Endothelial cell of umbilical vein (primary cell): ENCODE measurements around the gene TSHZ1. TPM values are rescaled to one million over a fixed set of nuclear protein-coding genes. Genes with fewer than 3 reads are reported as not detected.
A peak's percentile ranks its signal among the peaks of the same experiment; 100 is the strongest.

ENCODE experiments used
- BruUV-seq: library from RNA; stranded (reverse); fragments of 400-500 nt; replicated peaks from 2 replicates; lab custom pipeline; 2021; lab: Mats Ljungman, UMichigan
- CTCF ChIA-PET: fragments of 300-600, 350-600 bp; sonication (Branson Sonifier 250); formaldehyde crosslinking; loops from one replicate; lab custom pipeline; 2021; ENCODE audit warnings: antibody characterized with exemption, inconsistent platforms; lab: Charles Lee
- POLR2A ChIA-PET: fragments of 300-600, 350-600 bp; sonication (Branson Sonifier 250); formaldehyde crosslinking; loops from one replicate; lab custom pipeline; 2021; ENCODE audit warnings: antibody characterized with exemption, inconsistent platforms; lab: Charles Lee
- DNase-seq: peaks from one replicate; pipeline ENCODE4 v3.0.0-alpha.2; 2011; ENCODE audit warnings: low read depth, low spot score
- FAIRE-seq: peaks from 2 replicates; lab custom pipeline; 2011; peaks lifted over from hg19 to GRCh38; lab: Jason Lieb, UNC
- H2AFZ ChIP-seq: 2 replicates; pipeline ENCODE4 v1.6.0; 2012; ENCODE audit warnings: low read depth, low read length, control low read depth, inconsistent platforms
- H3K27ac ChIP-seq: 2 replicates; pipeline ENCODE4 v1.5.1; 2011; ENCODE audit warnings: low read depth, mild to moderate bottlenecking, control low read depth, low read length, moderate library complexity; ENCODE audit not compliant: insufficient read depth
- H3K27me3 ChIP-seq, 2 experiments: 2 replicates each; pipeline versions ENCODE4 v1.6.0 to v1.6.1; 2011; ENCODE audit warnings: low read length in 2 of 2, mixed read lengths in 1 of 2; ENCODE audit not compliant: control insufficient read depth in 2 of 2, insufficient read depth in 2 of 2
- H3K36me3 ChIP-seq, 2 experiments: 2 replicates in 1 of 2; 3 replicates in 1 of 2; pipeline ENCODE4 v1.5.1; 2011; ENCODE audit warnings: low read length in 2 of 2, mild to moderate bottlenecking in 1 of 2, moderate library complexity in 1 of 2; ENCODE audit not compliant: control insufficient read depth in 2 of 2, insufficient read depth in 2 of 2; ENCODE audit errors: extremely low read depth in 1 of 2
- H3K4me1 ChIP-seq: 3 replicates; pipeline ENCODE4 v1.5.1; 2011; ENCODE audit warnings: mild to moderate bottlenecking, low read length; ENCODE audit not compliant: control insufficient read depth, insufficient read depth; ENCODE audit errors: extremely low read depth
- H3K4me2 ChIP-seq: 2 replicates; pipeline ENCODE4 v1.6.1; 2011; ENCODE audit warnings: low read length, control low read depth, mixed read lengths; ENCODE audit not compliant: insufficient read depth
- H3K4me3 ChIP-seq, 3 experiments: fragments of 200-600 bp in 1 of 3; sonication (generic), shearing (Covaris generic) in 1 of 3; replicated peaks in 1 of 3; 2 replicates each; pipeline ENCODE4 v1.5.1; 2011 to 2016; ENCODE audit warnings: control low read depth in 3 of 3, low read length in 3 of 3, mild to moderate bottlenecking in 2 of 3, inconsistent platforms in 1 of 3, low read depth in 1 of 3, moderate library complexity in 1 of 3; ENCODE audit not compliant: insufficient read depth in 1 of 3
- H3K79me2 ChIP-seq: 2 replicates; pipeline ENCODE4 v1.6.0; 2012; ENCODE audit warnings: low read length, inconsistent platforms; ENCODE audit not compliant: control insufficient read depth, insufficient read depth
- H3K9ac ChIP-seq: replicated peaks from 2 replicates; pipeline ENCODE3; 2011; ENCODE audit warnings: low read length, control low read depth; ENCODE audit not compliant: insufficient read depth; ENCODE audit errors: extremely low read depth
- H3K9me1 ChIP-seq: replicated peaks from 3 replicates; pipeline ENCODE4 v1.6.0; 2011; ENCODE audit warnings: mild to moderate bottlenecking, low read length; ENCODE audit not compliant: control insufficient read depth, insufficient read depth; ENCODE audit errors: extremely low read depth
- H3K9me3 ChIP-seq: replicated peaks from 2 replicates; pipeline ENCODE4 v1.5.1; 2012; ENCODE audit warnings: low read length, inconsistent platforms; ENCODE audit not compliant: control insufficient read depth, insufficient read depth
- H4K20me1 ChIP-seq: replicated peaks from 2 replicates; pipeline ENCODE3; 2011; ENCODE audit warnings: mild to moderate bottlenecking, low read length; ENCODE audit not compliant: control insufficient read depth, insufficient read depth; ENCODE audit errors: extremely low read depth
- CTCF ChIP-seq, 2 donors: IDR thresholded peaks; 1 replicate in 1 of 2; 2 replicates in 1 of 2; pipeline ENCODE4 v1.5.1; 2011; ENCODE audit warnings: low read length in 2 of 2, mild to moderate bottlenecking in 2 of 2, moderate library complexity in 2 of 2, control low read depth in 1 of 2, inconsistent platforms in 1 of 2, low read depth in 1 of 2; ENCODE audit not compliant: insufficient read depth in 1 of 2; ENCODE audit errors: extremely low read depth in 1 of 2
- EZH2 ChIP-seq: IDR thresholded peaks from 2 replicates; pipeline ENCODE4 v1.6.1; 2012; ENCODE audit warnings: borderline replicate concordance, low read depth, mild to moderate bottlenecking, moderate library complexity, low read length, inconsistent platforms; ENCODE audit not compliant: severe bottlenecking
- FOS ChIP-seq: IDR thresholded peaks from 2 replicates; pipeline ENCODE4 v1.6.1; 2011; ENCODE audit warnings: mild to moderate bottlenecking, low read length, moderate library complexity, borderline replicate concordance; ENCODE audit not compliant: insufficient read depth
- GATA2 ChIP-seq: IDR thresholded peaks from 2 replicates; pipeline ENCODE4 v1.7.0; 2011; ENCODE audit warnings: low read depth, mild to moderate bottlenecking, moderate library complexity, mixed read lengths, low read length; ENCODE audit not compliant: insufficient read length, insufficient read depth
- JUN ChIP-seq: IDR thresholded peaks from 2 replicates; pipeline ENCODE4 v1.6.1; 2011; ENCODE audit warnings: borderline replicate concordance, low read depth; ENCODE audit not compliant: insufficient read length, insufficient read depth
- MAX ChIP-seq: IDR thresholded peaks from 2 replicates; pipeline ENCODE4 v1.6.1; 2011; ENCODE audit not compliant: insufficient read depth, insufficient read length
- MYC ChIP-seq: IDR thresholded peaks from one replicate; pipeline ENCODE4 v1.6.1; 2011; ENCODE audit warnings: mild to moderate bottlenecking, low read depth, low read length
- POLR2A ChIP-seq: IDR thresholded peaks from 2 replicates; pipeline ENCODE4 v1.6.1; 2012; ENCODE audit warnings: low read depth, mild to moderate bottlenecking, control low read depth, low read length
- POLR2AphosphoS5 ChIP-seq: IDR thresholded peaks from 2 replicates; pipeline ENCODE4 v1.6.1; 2012; ENCODE audit warnings: low read depth, mild to moderate bottlenecking, control low read depth, low read length, moderate library complexity; ENCODE audit not compliant: insufficient read depth
- dilution Hi-C: fragments of 300-500 bp; cut with MboI; formaldehyde crosslinking; loops from one replicate; pipeline ENCODE4 v1.15.0; 2019; ENCODE audit warnings: low sequenced_read_pairs; ENCODE audit not compliant: extremely low pct_ligation_motif_present
- intact Hi-C: fragments of 100-400 bp; cut with micrococcal nuclease; formaldehyde crosslinking; loops from one replicate; pipeline ENCODE4 v1.10.0; 2022
- polyA plus RNA-seq, 4 experiments: library from polyadenylated mRNA; depleted of rRNA in 3 of 4; stranded (reverse) in 3 of 4; unstranded in 1 of 4; fragments of >200 nt; gene quantifications; 2 replicates each; pipeline versions ENCODE4 v1.2.1 to v1.2.3, GENCODE V29; 2011 to 2012; ENCODE audit warnings: missing spikeins in 1 of 4
- total RNA-seq: library from RNA; stranded (reverse); gene quantifications from 2 replicates; pipeline ENCODE4 v1.2.3, GENCODE V29; 2021

TSHZ1 gene
- total and polyA plus RNA-seq, 2 donors (not counting 3 experiments of a cell fraction or from before 2014, with no cell fraction given): 4.2 to 10.2 TPM

DNA sequence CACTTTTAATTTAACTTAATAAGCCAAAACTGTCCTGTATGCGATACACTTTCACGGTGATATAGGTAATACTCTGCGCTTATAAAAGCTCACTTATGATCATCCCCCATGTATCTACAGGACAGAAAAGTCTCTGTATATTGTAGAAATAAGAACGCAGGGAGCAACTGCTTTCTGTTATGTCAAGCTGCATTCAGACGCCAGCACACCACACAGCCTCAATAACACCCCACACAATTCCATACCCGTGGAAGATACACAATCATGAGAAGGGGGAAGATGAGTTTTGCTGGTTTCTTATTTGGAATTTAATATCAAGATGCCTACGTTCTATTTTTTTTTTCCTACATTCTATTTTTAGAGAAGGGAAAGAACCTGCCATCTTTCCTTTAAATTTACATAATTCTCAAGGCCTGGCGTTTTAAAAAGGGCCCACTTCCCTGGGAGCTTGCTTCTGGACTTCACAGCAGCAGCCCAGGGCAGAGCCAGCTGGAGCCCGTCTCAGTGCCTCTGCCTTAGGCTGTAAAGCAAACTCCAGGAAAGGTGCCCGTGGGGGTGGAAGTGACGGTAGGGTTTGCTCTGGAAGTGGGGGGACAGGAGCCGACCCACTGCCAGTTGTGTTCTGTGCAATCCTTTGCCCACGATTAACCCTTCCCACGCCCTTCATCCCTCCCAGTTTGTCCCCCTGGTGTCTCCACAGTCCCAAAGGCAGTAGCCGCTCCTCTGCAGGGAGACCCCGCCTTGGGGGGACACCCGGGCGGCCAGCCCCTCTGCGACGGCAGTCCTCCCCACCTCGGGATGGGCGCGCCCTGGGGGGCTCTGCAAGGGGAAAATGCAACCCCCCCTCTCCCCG is 7.0 kb upstream of the TSHZ1 start:
- intact Hi-C loops: loop anchor here (10.0 kb wide), 2 partner anchors 369 to 709 kb away; partner anchors contain the start of gene CNDP2
- no peak for DNase-seq
- no TSS peak for BruUV-seq
- Histone ChIP-seq H4K20me1 (no peaks in the 10 kb centered on the region), H3K79me2 (peaks cover 67% of the 10 kb centered on the region), H3K9ac (no peak overlapping the region), H3K4me3 (no peak overlapping the region), H3K4me1 (peaks cover 40% of the 10 kb centered on the region), H3K27me3 (no peaks in the 10 kb centered on the region), H3K9me1 (no peaks in the 10 kb centered on the region), H3K4me2 (peak overlapping the region; percentile 55), H2AFZ (no peak overlapping the region), H3K9me3 (no peaks in the 10 kb centered on the region), H3K27ac (no peak overlapping the region), H3K36me3 (peaks cover 0 to 7% of the 10 kb centered on the region in 2 experiments)
- POLR2A ChIA-PET: no interaction called here
- TF ChIP-seq EZH2 (no peak), GATA2 (no peak), POLR2AphosphoS5 (no peak), MAX (no peak), CTCF (IDR thresholded peaks at IDR 0.05; ENCODE audit: extremely low read depth in 1 of 2, insufficient read depth in 1 of 2, low read depth in 1 of 2, low read length in 2 of 2) (no peak), MYC (no peak), JUN (no peak), POLR2A (no peak), FOS (no peak)
- dilution Hi-C loops: no loop called here
- CTCF ChIA-PET: interaction anchor here (1.0 kb wide), 2 partner anchors 77 to 276 kb away, joined by 3 read pairs; no protein-coding TSS in a partner anchor
- no peak for FAIRE-seq
